ENCODE results near the gene LAMA2.

DNA sequence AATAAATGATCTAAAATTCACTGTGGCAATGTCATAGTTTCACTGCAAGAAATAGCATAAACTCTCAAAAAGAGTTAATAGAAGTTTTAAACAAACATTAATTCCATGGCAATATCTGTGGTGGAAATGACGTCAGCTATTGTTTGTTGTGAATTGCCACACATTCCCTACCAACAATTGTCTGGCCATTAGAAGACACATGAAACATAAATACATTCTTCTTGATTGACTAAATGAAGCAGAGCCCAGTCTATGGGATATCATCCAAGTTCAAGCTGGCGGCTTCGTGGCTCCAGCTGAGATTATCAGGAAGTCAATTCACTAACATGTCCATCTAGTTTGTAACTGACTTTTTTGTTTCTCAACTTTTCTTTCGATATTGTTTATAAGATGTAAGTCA lies 458.0 kb downstream of the LAMA2 start:
- TF ChIP-seq, protein P1, sequence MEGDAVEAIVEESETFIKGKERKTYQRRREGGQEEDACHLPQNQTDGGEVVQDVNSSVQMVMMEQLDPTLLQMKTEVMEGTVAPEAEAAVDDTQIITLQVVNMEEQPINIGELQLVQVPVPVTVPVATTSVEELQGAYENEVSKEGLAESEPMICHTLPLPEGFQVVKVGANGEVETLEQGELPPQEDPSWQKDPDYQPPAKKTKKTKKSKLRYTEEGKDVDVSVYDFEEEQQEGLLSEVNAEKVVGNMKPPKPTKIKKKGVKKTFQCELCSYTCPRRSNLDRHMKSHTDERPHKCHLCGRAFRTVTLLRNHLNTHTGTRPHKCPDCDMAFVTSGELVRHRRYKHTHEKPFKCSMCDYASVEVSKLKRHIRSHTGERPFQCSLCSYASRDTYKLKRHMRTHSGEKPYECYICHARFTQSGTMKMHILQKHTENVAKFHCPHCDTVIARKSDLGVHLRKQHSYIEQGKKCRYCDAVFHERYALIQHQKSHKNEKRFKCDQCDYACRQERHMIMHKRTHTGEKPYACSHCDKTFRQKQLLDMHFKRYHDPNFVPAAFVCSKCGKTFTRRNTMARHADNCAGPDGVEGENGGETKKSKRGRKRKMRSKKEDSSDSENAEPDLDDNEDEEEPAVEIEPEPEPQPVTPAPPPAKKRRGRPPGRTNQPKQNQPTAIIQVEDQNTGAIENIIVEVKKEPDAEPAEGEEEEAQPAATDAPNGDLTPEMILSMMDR (IDR thresholded peaks at IDR 0.05; ENCODE audit: low read length), result no peak
- no peak for TF ChIP-seq EZH2 (optimal IDR thresholded peaks at IDR 0.05; ENCODE audit: low read depth, low read length)
- TF ChIP-seq EZH2phosphoT487 (IDR thresholded peaks at IDR 0.05; ENCODE audit: low read length), result no peak
